Activated CD4-positive, alpha-beta T cell treated with anti-CD3 and anti-CD28 coated beads for 36 hours (primary cell): ENCODE data around the gene MAP3K2. TPM values are rescaled to one million over a fixed set of nuclear protein-coding genes. Genes with fewer than 3 reads are reported as not detected.
A peak's percentile ranks its signal among the peaks of the same experiment; 100 is the strongest.
"Not testable (repeated sequence)": the region's sequence is repeated elsewhere in the genome, so short reads cannot be mapped to it uniquely, and the experiment has no call there.

Experiments
- ATAC-seq: fragments of 200-7000 bp; cut with Tn5 transposase; one replicate; pipeline ENCODE4 v1.10.0; 2021; ENCODE audit warnings: mild to moderate bottlenecking, moderate library complexity
- CTCF ChIA-PET: fragments of 350-600 bp; sonication (Branson Sonifier 250); formaldehyde crosslinking; loops from one replicate; lab custom pipeline; 2021; ENCODE audit warnings: antibody characterized with exemption; lab: Charles Lee
- POLR2A ChIA-PET: fragments of 350-600 bp; sonication (Branson Sonifier 250); formaldehyde crosslinking; loops from one replicate; lab custom pipeline; 2021; ENCODE audit warnings: antibody characterized with exemption, inconsistent platforms; lab: Charles Lee
- DNase-seq: peaks from one replicate; pipeline ENCODE4 v3.0.0-alpha.2; 2020
- H3K27ac Mint-ChIP-seq: one replicate; pipeline ENCODE4 v1.8.0; 2021; ENCODE audit warnings: mixed read lengths
- H3K27me3 Mint-ChIP-seq: one replicate; pipeline ENCODE4 v1.8.0; 2021; ENCODE audit warnings: mixed read lengths
- H3K36me3 Mint-ChIP-seq: one replicate; pipeline ENCODE4 v1.8.0; 2021; ENCODE audit warnings: low read depth, mixed read lengths
- H3K4me1 Mint-ChIP-seq: one replicate; pipeline ENCODE4 v1.8.0; 2021; ENCODE audit warnings: mixed read lengths
- H3K4me3 Mint-ChIP-seq: one replicate; pipeline ENCODE4 v1.8.0; 2021; ENCODE audit warnings: mild to moderate bottlenecking, moderate library complexity, mixed read lengths
- H3K9me3 Mint-ChIP-seq: one replicate; pipeline ENCODE4 v1.8.0; 2021; ENCODE audit warnings: low read depth, mixed read lengths
- intact Hi-C, 2 experiments: fragments of 100-400 bp; cut with DNase I in 1 of 2; cut with micrococcal nuclease in 1 of 2; formaldehyde crosslinking; loops; one replicate each; pipeline versions ENCODE4 v1.14.2 to v1.15.1; 2022 to 2024; cut with DNase I, micrococcal nuclease
- total RNA-seq, 2 experiments: library from RNA; stranded (reverse); gene quantifications; one replicate each; pipeline ENCODE4 v1.2.3, GENCODE V29; 2021

MAP3K2 gene
- total RNA-seq, 2 experiments from 2014 or later = 35.2 to 35.6 TPM

- no peak for DNase-seq
- POLR2A ChIA-PET = no interaction called here
- peaks cover 45% of the 10 kb centered on the region for H3K4me1 Mint-ChIP-seq
Observed at GRCh38 chr2:127411653-127412369, 24.0 kb upstream of the MAP3K2 start.

DNA sequence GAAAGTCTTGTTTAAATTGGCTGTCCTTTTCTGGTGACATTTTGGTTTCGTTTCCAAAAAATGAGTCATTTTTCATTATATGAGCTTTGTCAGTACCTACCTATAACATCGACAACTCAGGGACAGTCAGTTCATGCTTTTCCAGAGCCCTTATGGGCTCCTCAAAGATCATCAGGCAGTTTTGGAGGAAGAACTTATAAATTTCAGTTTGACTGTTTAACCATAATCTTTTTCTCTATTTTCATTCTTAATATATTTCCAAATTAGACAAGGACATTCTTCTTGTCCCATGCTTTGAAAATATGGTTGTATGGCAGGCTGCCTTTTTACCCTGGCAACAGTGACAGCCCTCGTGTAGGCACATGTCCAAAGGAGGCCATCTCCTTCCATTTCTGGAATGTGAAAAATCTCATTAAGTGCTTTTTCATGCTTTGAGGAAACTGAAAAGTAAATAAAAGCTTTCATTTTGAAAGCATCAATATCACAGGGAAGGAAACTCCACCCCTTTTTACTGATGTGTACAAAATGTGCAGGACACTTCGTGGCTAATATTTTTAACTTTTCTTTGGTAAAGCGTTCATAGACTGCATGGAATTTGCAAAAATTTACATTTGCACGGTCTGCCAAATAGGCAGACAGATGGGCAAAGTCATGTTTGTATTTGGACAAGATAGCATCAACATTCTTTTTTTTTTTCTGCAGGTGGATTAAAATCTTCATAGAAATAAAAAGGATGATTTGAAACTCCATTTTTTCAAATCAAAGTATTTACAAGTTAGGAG lies 23.3 kb upstream of the MAP3K2 start:
- H3K27me3 Mint-ChIP-seq = peaks cover 5% of the 10 kb centered on the region
- intact Hi-C loops = loop anchor here (1.0 to 10.0 kb wide), 5 partner anchors 23 to 746 kb away; partner anchors contain the start of gene IWS1 (in 1 of the 2)
- ChIA-PET CTCF (interaction anchor here (1.0 to 2.0 kb wide), 5 partner anchors 9 to 68 kb away, joined by 4 to 6 read pairs (median 5); no protein-coding TSS in a partner anchor), POLR2A (interaction anchor here (0.7 to 1.0 kb wide), 4 partner anchors 9 to 1016 kb away, joined by 3 to 4 read pairs (median 4); partner anchors contain the start of gene ERCC3)
- H3K9me3 Mint-ChIP-seq = no peaks in the 10 kb centered on the region
- peak overlapping the region; percentile 96 for H3K27ac Mint-ChIP-seq
- peak overlapping the region; percentile 26 for H3K4me3 Mint-ChIP-seq
- DNase-seq (peak; percentile 36), ATAC-seq (peak; percentile 75)
- peaks cover 38% of the 10 kb centered on the region for H3K4me1 Mint-ChIP-seq
- H3K36me3 Mint-ChIP-seq = no peaks in the 10 kb centered on the region

More at GRCh38 chr2:127411653-127412369, 24.0 kb upstream of the MAP3K2 start:
- no peak overlapping the region for H3K27ac Mint-ChIP-seq
- peaks cover 6% of the 10 kb centered on the region for H3K27me3 Mint-ChIP-seq
- CTCF ChIA-PET = interaction anchor here (0.5 to 2.0 kb wide), 6 partner anchors 10 to 363 kb away, joined by 3 to 6 read pairs (median 4); no protein-coding TSS in a partner anchor
- H3K9me3 Mint-ChIP-seq = no peaks in the 10 kb centered on the region
- no peak overlapping the region for H3K4me3 Mint-ChIP-seq
- intact Hi-C loops = loop anchor here (2.0 to 10.0 kb wide), 3 partner anchors 57 to 747 kb away; no protein-coding TSS in a partner anchor
- ATAC-seq = no peak
- H3K36me3 Mint-ChIP-seq = no peaks in the 10 kb centered on the region

GRCh38 chr2:127409716-127410115 lies 21.9 kb upstream of the MAP3K2 start:
- ATAC-seq, H3K9me3 Mint-ChIP-seq, H3K4me3 Mint-ChIP-seq, POLR2A ChIA-PET, DNase-seq, H3K36me3 Mint-ChIP-seq, H3K27me3 Mint-ChIP-seq: not testable (repeated sequence)
- intact Hi-C loops = loop anchor here (1.0 to 10.0 kb wide), 6 partner anchors 21 to 745 kb away; partner anchors contain the start of gene IWS1 (in 1 of the 2)
- H3K27ac Mint-ChIP-seq = peak overlapping the region; percentile 62
- CTCF ChIA-PET = interaction anchor here (2.0 kb wide), 1 partner anchor 70 kb away, joined by 5 read pairs; no protein-coding TSS in a partner anchor
- peaks cover 34% of the 10 kb centered on the region for H3K4me1 Mint-ChIP-seq

DNA sequence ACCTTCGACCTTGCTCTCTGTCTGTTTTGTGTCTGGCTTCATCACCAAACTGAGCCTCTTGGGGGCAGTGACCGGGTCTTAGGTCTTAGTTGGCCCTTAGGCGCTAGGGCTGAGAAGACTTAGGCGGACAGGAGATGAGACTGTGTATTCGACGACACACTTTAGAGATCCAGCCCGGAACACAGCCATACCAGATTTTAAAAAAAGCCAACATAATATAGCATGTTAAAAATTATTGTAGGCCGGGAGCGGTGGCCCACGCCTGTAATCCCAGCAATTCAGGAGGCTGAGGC lies 21.0 kb upstream of the MAP3K2 start:
- no peaks in the 10 kb centered on the region for H3K9me3 Mint-ChIP-seq
- peaks cover 32% of the 10 kb centered on the region for H3K4me1 Mint-ChIP-seq
- H3K36me3 Mint-ChIP-seq = no peaks in the 10 kb centered on the region
- H3K27me3 Mint-ChIP-seq = peaks cover 3% of the 10 kb centered on the region
- intact Hi-C loops = loop anchor here in 1 of 2 experiments (1.0 to 5.0 kb wide), 3 partner anchors 20 to 326 kb away; no protein-coding TSS in a partner anchor
- no peak for ATAC-seq
- ChIA-PET POLR2A (no interaction called here), CTCF (interaction anchor here (0.6 to 1.3 kb wide), 2 partner anchors 9 to 211 kb away, joined by 3 read pairs; no protein-coding TSS in a partner anchor)
- peak overlapping the region; percentile 67 for H3K27ac Mint-ChIP-seq
- no peak for DNase-seq
- H3K4me3 Mint-ChIP-seq = no peak overlapping the region

GRCh38 chr2:127408004-127408806 lies 20.4 kb upstream of the MAP3K2 start:
- peak; percentile 94 for DNase-seq
- intact Hi-C loops = loop anchor here in 1 of 2 experiments (1.0 to 5.0 kb wide), 3 partner anchors 20 to 326 kb away; no protein-coding TSS in a partner anchor
- Mint-ChIP-seq H3K9me3 (no peaks in the 10 kb centered on the region), H3K27me3 (peaks cover 6% of the 10 kb centered on the region), H3K27ac (peak overlapping the region; percentile 67), H3K4me3 (no peak overlapping the region), H3K4me1 (peaks cover 32% of the 10 kb centered on the region), H3K36me3 (no peaks in the 10 kb centered on the region)
- ATAC-seq = peak; percentile 87
- CTCF ChIA-PET = interaction anchor here (1.3 kb wide), 1 partner anchor 9 kb away, joined by 3 read pairs; no protein-coding TSS in a partner anchor
- POLR2A ChIA-PET = no interaction called here

- Mint-ChIP-seq H3K4me3 (no peak overlapping the region), H3K36me3 (no peaks in the 10 kb centered on the region), H3K27me3 (peaks cover 6% of the 10 kb centered on the region), H3K27ac (no peak overlapping the region), H3K4me1 (peaks cover 32% of the 10 kb centered on the region), H3K9me3 (no peaks in the 10 kb centered on the region)
- ChIA-PET CTCF (interaction anchor here (0.6 to 1.0 kb wide), 2 partner anchors 9 to 381 kb away, joined by 3 read pairs; no protein-coding TSS in a partner anchor), POLR2A (no interaction called here)
- intact Hi-C loops = loop anchor here in 1 of 2 experiments (1.0 to 5.0 kb wide), 3 partner anchors 19 to 325 kb away; no protein-coding TSS in a partner anchor
- DNase-seq (no peak), ATAC-seq (peak; percentile 52)
Observed at GRCh38 chr2:127407661-127408003, 19.9 kb upstream of the MAP3K2 start.

GRCh38 chr2:127407091-127407490 lies 19.3 kb upstream of the MAP3K2 start:
- peaks cover 35% of the 10 kb centered on the region for H3K4me1 Mint-ChIP-seq
- intact Hi-C loops = loop anchor here in 1 of 2 experiments (5.0 kb wide), 1 partner anchor 325 kb away; no protein-coding TSS in a partner anchor
- H3K27me3 Mint-ChIP-seq = peaks cover 6% of the 10 kb centered on the region
- no peaks in the 10 kb centered on the region for H3K9me3 Mint-ChIP-seq
- no peak overlapping the region for H3K27ac Mint-ChIP-seq
- no peak overlapping the region for H3K4me3 Mint-ChIP-seq
- ATAC-seq = no peak
- DNase-seq = no peak
- CTCF ChIA-PET = interaction anchor here (0.6 to 1.1 kb wide), 3 partner anchors 9 to 380 kb away, joined by 3 read pairs; no protein-coding TSS in a partner anchor
- H3K36me3 Mint-ChIP-seq = no peaks in the 10 kb centered on the region
- POLR2A ChIA-PET = no interaction called here

DNA sequence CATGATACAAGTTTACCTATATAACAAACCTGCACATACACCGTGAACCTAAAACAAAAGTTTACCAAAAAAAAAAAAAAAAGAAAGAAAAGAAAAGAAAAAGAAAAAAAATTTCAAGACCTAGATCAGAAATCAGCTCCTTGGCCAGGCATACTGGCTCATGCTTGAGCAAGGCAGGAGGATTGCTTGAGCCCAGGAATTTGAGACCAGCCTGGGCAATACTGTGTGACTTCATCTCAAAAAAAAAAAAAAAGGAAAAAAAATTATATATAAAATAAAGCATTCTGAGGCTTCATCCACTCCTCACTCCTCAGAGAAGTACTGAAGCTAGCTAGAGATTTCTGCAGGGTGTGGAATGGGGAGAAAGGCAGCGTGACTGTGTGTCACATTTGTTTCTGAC lies 18.7 kb upstream of the MAP3K2 start:
- Mint-ChIP-seq H3K9me3 (no peaks in the 10 kb centered on the region), H3K4me3 (no peak overlapping the region), H3K36me3 (no peaks in the 10 kb centered on the region), H3K27ac (no peak overlapping the region), H3K4me1 (peaks cover 35% of the 10 kb centered on the region), H3K27me3 (peaks cover 3% of the 10 kb centered on the region)
- ChIA-PET POLR2A (no interaction called here), CTCF (interaction anchor here (1.0 to 1.1 kb wide), 2 partner anchors 10 to 51 kb away, joined by 3 read pairs; no protein-coding TSS in a partner anchor)
- ATAC-seq (no peak), DNase-seq (no peak)
- intact Hi-C loops = loop anchor here in 1 of 2 experiments (5.0 kb wide), 1 partner anchor 324 kb away; no protein-coding TSS in a partner anchor

DNA sequence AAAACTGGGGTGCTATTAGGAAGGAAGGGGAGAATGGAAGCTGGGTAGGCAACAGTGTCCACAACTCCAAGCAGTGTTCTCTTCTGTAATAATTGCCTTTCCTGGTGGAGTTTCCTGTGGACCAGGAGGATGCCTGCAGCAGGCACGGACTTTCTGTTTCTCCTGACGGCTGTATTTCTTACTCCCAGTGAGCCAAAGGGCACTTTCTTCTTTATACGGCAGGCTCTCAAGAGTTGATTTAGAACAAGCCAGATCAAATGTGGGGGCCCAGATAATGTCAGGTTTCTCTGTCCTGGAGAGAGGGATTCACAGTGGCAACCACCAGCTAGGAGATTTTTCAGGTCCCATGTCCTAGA lies 17.5 kb upstream of the MAP3K2 start:
- Mint-ChIP-seq H3K4me3 (no peak overlapping the region), H3K36me3 (no peaks in the 10 kb centered on the region), H3K27me3 (peaks cover 3% of the 10 kb centered on the region), H3K9me3 (no peaks in the 10 kb centered on the region), H3K4me1 (peaks cover 26% of the 10 kb centered on the region), H3K27ac (no peak overlapping the region)
- DNase-seq (no peak), ATAC-seq (no peak)
- CTCF ChIA-PET = interaction anchor here (0.8 kb wide), 1 partner anchor 337 kb away, joined by 5 read pairs; no protein-coding TSS in a partner anchor
- POLR2A ChIA-PET = interaction anchor here (0.7 kb wide), 1 partner anchor 10 kb away, joined by 3 read pairs; no protein-coding TSS in a partner anchor
- intact Hi-C loops = loop anchor here in 1 of 2 experiments (5.0 kb wide), 1 partner anchor 323 kb away; no protein-coding TSS in a partner anchor
